ENCODE measurements around the gene NF1.

DNA sequence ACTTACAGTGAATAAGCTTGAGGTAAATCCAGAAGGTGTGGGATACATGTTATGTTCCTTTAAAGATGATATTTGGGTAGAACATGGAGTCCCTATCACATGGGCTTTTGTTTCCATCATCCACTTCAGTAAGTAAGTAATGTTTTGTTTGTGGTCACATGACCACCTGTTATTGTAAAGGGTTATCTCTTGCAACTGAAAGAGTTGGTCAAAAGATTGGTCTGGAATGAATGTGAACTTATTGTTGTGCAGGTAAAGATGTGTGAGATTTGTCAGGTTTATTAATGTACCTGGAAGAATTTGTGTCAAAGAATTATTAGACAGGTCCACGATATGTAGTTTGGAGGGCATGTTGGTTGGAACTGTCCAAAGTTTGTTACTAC lies 200.7 kb downstream of the NF1 start:
- TF ChIP-seq GATA3 (IDR thresholded peaks at IDR 0.05; ENCODE audit: borderline replicate concordance) (no peak), HDAC2 (IDR thresholded peaks at IDR 0.05) (no peak)
